Smooth muscle cell (in vitro differentiated cells): ENCODE results near the gene FBXO41. TPM values are rescaled to one million over a fixed set of nuclear protein-coding genes. Genes with fewer than 3 reads are reported as not detected.

ENCODE experiments used
- DNase-seq: peaks from one replicate; lab custom pipeline; 2025; ENCODE audit not compliant: unreplicated experiment; lab: John Stamatoyannopoulos, UW
- H2AFZ ChIP-seq: fragments of 200-600 bp; sonication (generic); 2 replicates; pipeline ENCODE4 v1.6.0; 2016; ENCODE audit warnings: antibody characterized with exemption, low read depth, mild to moderate bottlenecking
- H3F3A ChIP-seq: fragments of 200-600 bp; sonication (generic); 2 replicates; pipeline ENCODE4 v1.6.0; 2017; ENCODE audit warnings: antibody characterized with exemption, low read depth
- H3K27ac ChIP-seq: fragments of 200-600 bp; sonication (generic); 2 replicates; pipeline ENCODE4 v1.5.1; 2016; ENCODE audit warnings: low read depth, mild to moderate bottlenecking
- H3K27me3 ChIP-seq: fragments of 200-600 bp; sonication (generic); 2 replicates; pipeline ENCODE4 v1.6.1; 2016; ENCODE audit warnings: low read depth, mild to moderate bottlenecking
- H3K36me3 ChIP-seq: fragments of 200-600 bp; sonication (generic); 2 replicates; pipeline ENCODE4 v1.5.1; 2016; ENCODE audit warnings: low read depth
- H3K4me1 ChIP-seq: fragments of 200-600 bp; sonication (generic); 2 replicates; pipeline ENCODE4 v1.5.1; 2016; ENCODE audit warnings: low read depth
- H3K4me2 ChIP-seq: fragments of 200-600 bp; sonication (generic); 2 replicates; pipeline ENCODE4 v1.6.0; 2016; ENCODE audit warnings: mild to moderate bottlenecking
- H3K4me3 ChIP-seq: fragments of 200-600 bp; sonication (generic); 2 replicates; pipeline ENCODE4 v1.5.1; 2016; ENCODE audit warnings: mild to moderate bottlenecking
- H3K79me2 ChIP-seq: fragments of 200-600 bp; sonication (generic); 2 replicates; pipeline ENCODE4 v1.6.0; 2016; ENCODE audit warnings: low read depth, mild to moderate bottlenecking
- H3K9ac ChIP-seq: fragments of 200-600 bp; sonication (generic); 2 replicates; pipeline ENCODE4 v1.6.0; 2016; ENCODE audit warnings: low read depth
- H3K9me3 ChIP-seq: fragments of 200-600 bp; sonication (generic); replicated peaks from 2 replicates; pipeline ENCODE4 v1.5.1; 2016; ENCODE audit warnings: low read depth
- H4K20me1 ChIP-seq: fragments of 200-600 bp; sonication (generic); 2 replicates; pipeline ENCODE4 v1.6.0; 2016; ENCODE audit warnings: low read depth
- CTCF ChIP-seq: fragments of 200-600 bp; sonication (generic); IDR thresholded peaks from 2 replicates; pipeline ENCODE4 v1.5.1; 2017; ENCODE audit warnings: borderline replicate concordance, mild to moderate bottlenecking, antibody characterized with exemption; ENCODE audit not compliant: insufficient read depth, poor library complexity, severe bottlenecking
- whole genome bisulfite sequencing: methylation state at CpG from one replicate; pipeline ENCODE4 v1.1.7; 2016; ENCODE audit warnings: low lambda C conversion rate; 5-methylcytosine and 5-hydroxymethylcytosine counted together
- polyA plus RNA-seq: library from polyadenylated mRNA; unstranded; fragments of >200 nt; fragmentation: Nextera tagmentation; extraction: Ambion mirVana; gene quantifications from 2 replicates; pipeline ENCODE4 v1.2.1, GENCODE V29; 2016
- total RNA-seq: library from RNA; depleted of rRNA; stranded (reverse); fragments of >200 nt; gene quantifications from 2 replicates; pipeline ENCODE4 v1.2.3, GENCODE V29; 2014

The FBXO41 gene
- total and polyA plus RNA-seq, 2 experiments from 2014 or later, result 1.00 to 1.2 TPM

GRCh38 chr2:73266061-73266901 is 18.0 kb downstream of the FBXO41 start:
- H3K36me3 ChIP-seq, result no peaks in the 10 kb centered on the region
- H3K4me2 ChIP-seq, result no peak overlapping the region
- no peaks in the 10 kb centered on the region for H3K79me2 ChIP-seq
- TF ChIP-seq CTCF, result no peak
- H4K20me1 ChIP-seq, result peaks cover 16% of the 10 kb centered on the region
- H3K9ac ChIP-seq, result no peak overlapping the region
- H3K27ac ChIP-seq, result no peak overlapping the region
- no peaks in the 10 kb centered on the region for H3F3A ChIP-seq
- DNase-seq, result no peak
- no peak overlapping the region for H2AFZ ChIP-seq
- peaks cover 40% of the 10 kb centered on the region for H3K27me3 ChIP-seq
- WGBS, result 89% methylated on average over 20 of the region's 26 CpGs
- no peaks in the 10 kb centered on the region for H3K9me3 ChIP-seq
- peaks cover 8% of the 10 kb centered on the region for H3K4me1 ChIP-seq
- no peak overlapping the region for H3K4me3 ChIP-seq

DNA sequence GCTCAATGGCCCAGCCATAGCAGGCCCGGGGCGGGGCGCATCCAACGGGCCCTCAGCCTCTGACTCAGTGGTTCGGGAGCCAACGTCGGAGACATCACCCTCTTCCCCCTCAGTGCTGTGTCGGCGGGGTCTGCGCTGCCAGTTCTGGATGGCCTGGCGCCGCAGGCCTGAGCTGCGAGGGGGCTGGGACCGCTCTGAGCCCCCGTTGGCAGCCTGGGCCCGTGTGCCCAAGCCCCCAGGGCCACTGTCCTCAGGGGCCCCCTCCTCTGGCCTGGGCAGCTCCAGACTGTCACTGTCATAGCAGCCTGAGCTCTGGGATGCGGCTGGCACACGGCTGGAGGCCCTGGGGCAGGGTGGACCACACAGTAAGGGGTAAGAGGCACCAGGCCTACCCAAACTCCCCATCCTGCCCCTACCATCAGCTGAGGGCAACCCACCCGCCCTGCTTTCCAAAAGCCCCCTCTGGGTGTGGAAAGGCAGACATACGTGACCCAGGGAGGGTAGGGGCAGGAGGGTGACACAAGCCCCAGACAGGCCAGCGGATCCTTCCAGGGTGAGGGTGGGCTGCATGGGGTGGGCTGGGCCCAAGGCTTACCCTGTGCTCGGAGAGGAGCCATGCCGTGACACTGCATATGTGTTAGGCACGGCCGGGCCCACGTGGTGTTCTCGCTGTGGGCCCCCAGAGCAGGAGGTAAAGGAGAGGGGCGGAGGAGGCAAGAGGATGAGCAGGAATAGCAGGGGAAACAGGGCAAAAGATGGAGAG is 18.8 kb downstream of the FBXO41 start:
- TF ChIP-seq CTCF, result no peak
- WGBS, result 95% methylated on average over 24 of the region's 28 CpGs

GRCh38 chr2:73264783-73265182 is 19.5 kb downstream of the FBXO41 start:
- H3K4me1 ChIP-seq, result peaks cover 8% of the 10 kb centered on the region
- H3K9ac ChIP-seq, result no peak overlapping the region
- no peaks in the 10 kb centered on the region for H3K9me3 ChIP-seq
- DNase-seq, result no peak
- no peak overlapping the region for H2AFZ ChIP-seq
- peaks cover 25% of the 10 kb centered on the region for H3K27me3 ChIP-seq
- H4K20me1 ChIP-seq, result peaks cover 16% of the 10 kb centered on the region
- H3K4me3 ChIP-seq, result no peak overlapping the region
- H3F3A ChIP-seq, result no peaks in the 10 kb centered on the region
- no peak for TF ChIP-seq CTCF
- no peaks in the 10 kb centered on the region for H3K79me2 ChIP-seq
- WGBS, result 91% methylated on average over 4 of the region's 4 CpGs
- H3K36me3 ChIP-seq, result no peaks in the 10 kb centered on the region
- H3K27ac ChIP-seq, result no peak overlapping the region
- no peak overlapping the region for H3K4me2 ChIP-seq

More for the DNA sequence above, 18.8 kb downstream of the FBXO41 start:
- Histone ChIP-seq H3K36me3 (no peaks in the 10 kb centered on the region), H3F3A (no peaks in the 10 kb centered on the region), H3K27ac (no peak overlapping the region), H3K9ac (no peak overlapping the region), H3K4me1 (peaks cover 8% of the 10 kb centered on the region), H2AFZ (no peak overlapping the region), H3K27me3 (peaks cover 32% of the 10 kb centered on the region), H4K20me1 (peaks cover 16% of the 10 kb centered on the region), H3K4me2 (no peak overlapping the region), H3K4me3 (no peak overlapping the region), H3K9me3 (no peaks in the 10 kb centered on the region), H3K79me2 (no peaks in the 10 kb centered on the region)
- no peak for DNase-seq

DNA sequence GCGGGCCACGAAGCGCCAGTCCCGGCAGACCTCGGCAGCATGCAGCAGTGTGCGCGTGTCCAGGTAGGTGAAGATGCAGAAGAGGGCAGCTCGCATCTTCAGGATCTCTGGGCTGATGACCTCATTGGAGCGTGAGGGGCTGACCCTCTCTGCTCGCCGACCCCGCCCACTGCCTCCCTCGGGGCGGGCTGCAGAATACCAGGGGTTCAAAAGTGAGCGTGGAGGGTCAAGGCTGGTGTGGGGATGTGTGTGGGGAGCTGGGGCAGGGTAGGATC is 20.0 kb downstream of the FBXO41 start:
- H3K4me1 ChIP-seq, result peaks cover 8% of the 10 kb centered on the region

More for the DNA sequence above, 20.0 kb downstream of the FBXO41 start:
- H3K36me3 ChIP-seq, result no peaks in the 10 kb centered on the region
- no peak overlapping the region for H3K27ac ChIP-seq
- no peak overlapping the region for H2AFZ ChIP-seq
- H3K9me3 ChIP-seq, result no peaks in the 10 kb centered on the region
- H4K20me1 ChIP-seq, result peaks cover 16% of the 10 kb centered on the region
- no peaks in the 10 kb centered on the region for H3F3A ChIP-seq
- H3K27me3 ChIP-seq, result peaks cover 20% of the 10 kb centered on the region
- WGBS, result 93% methylated on average over 13 of the region's 15 CpGs
- TF ChIP-seq CTCF, result no peak
- no peak for DNase-seq
- H3K9ac ChIP-seq, result no peak overlapping the region
- no peak overlapping the region for H3K4me3 ChIP-seq
- H3K4me2 ChIP-seq, result no peak overlapping the region
- H3K79me2 ChIP-seq, result no peaks in the 10 kb centered on the region
